K562 (cell line): Measurements from ENCODE around the gene USP48. TPM values are rescaled to one million over a fixed set of nuclear protein-coding genes. Genes with fewer than 3 reads are reported as not detected.

Source experiments
- CTBP1 ChIP-seq: fragments of 450-650 bp; IDR thresholded peaks from 2 replicates; pipeline ENCODE4 v1.6.1; 2016; ENCODE audit warnings: borderline replicate concordance
- GATAD2B ChIP-seq: fragments of 450-650 bp; IDR thresholded peaks from 2 replicates; pipeline ENCODE4 v1.6.1; 2017; ENCODE audit warnings: mild to moderate bottlenecking, borderline replicate concordance
- HDAC1 ChIP-seq, 2 experiments: fragments of 450-650 bp; IDR thresholded peaks; 2 replicates each; pipeline ENCODE4 v1.6.1; 2016 to 2017; ENCODE audit warnings: inconsistent platforms in 1 of 2, mild to moderate bottlenecking in 1 of 2, moderate library complexity in 1 of 2
- KDM1A ChIP-seq, 2 experiments: fragments of 450-650 bp; IDR thresholded peaks; 2 replicates each; pipeline ENCODE4 v1.6.1; 2016; ENCODE audit warnings: mild to moderate bottlenecking in 2 of 2
- MAFF ChIP-seq: IDR thresholded peaks from 2 replicates; pipeline ENCODE4 v1.6.1; 2012; ENCODE audit warnings: low read length, improper control_type of control experiment
- NFE2 ChIP-seq: IDR thresholded peaks from 2 replicates; pipeline ENCODE4 v1.6.1; 2014; ENCODE audit warnings: antibody characterized with exemption, low read depth
- SMARCE1 ChIP-seq: fragments of 450-650 bp; IDR thresholded peaks from 2 replicates; pipeline ENCODE4 v1.7.1; 2016; ENCODE audit warnings: mild to moderate bottlenecking
- TAF15 ChIP-seq: fragments of 200-400 bp; formaldehyde crosslinking; IDR thresholded peaks from 2 replicates; pipeline ENCODE4 v1.6.1; 2017; ENCODE audit warnings: mild to moderate bottlenecking, low read depth, low read length, moderate library complexity
- TCF3 ChIP-seq: sonication (generic); formaldehyde crosslinking; IDR thresholded peaks from 2 replicates; pipeline ENCODE4 v1.4.0; 2020; ENCODE audit warnings: mild to moderate bottlenecking, missing genetic modification reagents
- WHSC1 ChIP-seq: IDR thresholded peaks from one replicate; pipeline ENCODE4 v1.6.1; 2012; ENCODE audit warnings: low read length, control low read depth, inconsistent platforms
- ZBTB1 ChIP-seq: sonication (generic); formaldehyde crosslinking; IDR thresholded peaks from 2 replicates; pipeline ENCODE4 v1.8.1; 2023; ENCODE audit warnings: missing genetic modification reagents, low read depth, mild to moderate bottlenecking, borderline replicate concordance
- ZKSCAN8 ChIP-seq: fragments of 200-800 bp; sonication (Bioruptor generic); IDR thresholded peaks from 2 replicates; pipeline ENCODE4 v1.6.1; 2016; ENCODE audit warnings: missing genetic modification characterization, missing compliant biosample characterization
- ZNF764 ChIP-seq: fragments of 250-450 bp; sonication (Bioruptor Pico); IDR thresholded peaks from 2 replicates; pipeline ENCODE4 v1.4.0; 2020; ENCODE audit warnings: low read depth, mild to moderate bottlenecking, moderate library complexity
- ZSCAN32 ChIP-seq: fragments of 450-650 bp; formaldehyde crosslinking; IDR thresholded peaks from 2 replicates; pipeline ENCODE4 v1.4.0; 2020; ENCODE audit warnings: mild to moderate bottlenecking, moderate library complexity
- polyA plus RNA-seq, 8 experiments: library from polyadenylated mRNA; depleted of rRNA in 4 of 8; stranded (reverse) in 5 of 8; unstranded in 3 of 8; fragments of >200 nt; fragmentation: Nextera tagmentation in 2 of 8; fragmentation: Illumina TruSeq in 1 of 8; extraction: Ambion mirVana in 2 of 8; extraction: Trizol in 1 of 8; gene quantifications; 2 replicates each; pipeline versions ENCODE4 v1.2.1 to v1.2.3, GENCODE V29; 2011 to 2014; ENCODE audit warnings: inconsistent platforms in 1 of 8, missing spikeins in 1 of 8
- total RNA-seq, 7 experiments: library from RNA; depleted of rRNA in 6 of 7; stranded (reverse); fragments of >200 nt in 6 of 7; fragmentation: Illumina TruSeq in 2 of 7; extraction: Trizol in 2 of 7; gene quantifications; 2 replicates each; pipeline versions ENCODE4 v1.2.1 to v1.2.3, GENCODE V29; 2011 to 2021; ENCODE audit warnings: low replicate concordance in 1 of 7
- TF ChIP-seq, protein P1 (sequence below): sonication (generic); formaldehyde crosslinking; IDR thresholded peaks from 2 replicates; pipeline ENCODE4 v1.8.0; 2023; ENCODE audit warnings: missing genetic modification reagents, mild to moderate bottlenecking, borderline replicate concordance
- TF ChIP-seq, protein P2 (sequence below): fragments of 450-650 bp; IDR thresholded peaks from 2 replicates; pipeline ENCODE4 v1.6.1; 2016; ENCODE audit warnings: low read depth, mild to moderate bottlenecking, moderate library complexity
- TF ChIP-seq, protein P3 (sequence below): sonication (generic); formaldehyde crosslinking; IDR thresholded peaks from 2 replicates; pipeline ENCODE4 v1.8.1; 2023; ENCODE audit warnings: mild to moderate bottlenecking, missing genetic modification reagents
- TF ChIP-seq, protein P4 (sequence below): fragments of 450-650 bp; formaldehyde crosslinking; IDR thresholded peaks from 2 replicates; pipeline ENCODE4 v1.4.0; 2022; ENCODE audit warnings: missing genetic modification characterization
- TF ChIP-seq, protein P5 (sequence below): fragments of 450-650 bp; IDR thresholded peaks from 2 replicates; pipeline ENCODE4 v1.7.0; 2016; ENCODE audit warnings: borderline replicate concordance

Gene USP48
- total and polyA plus RNA-seq, 9 of the 15 experiments (the other 6 are each of a cell fraction or from before 2014, with no cell fraction given) = 23.3 to 123 (median 106) TPM

DNA sequence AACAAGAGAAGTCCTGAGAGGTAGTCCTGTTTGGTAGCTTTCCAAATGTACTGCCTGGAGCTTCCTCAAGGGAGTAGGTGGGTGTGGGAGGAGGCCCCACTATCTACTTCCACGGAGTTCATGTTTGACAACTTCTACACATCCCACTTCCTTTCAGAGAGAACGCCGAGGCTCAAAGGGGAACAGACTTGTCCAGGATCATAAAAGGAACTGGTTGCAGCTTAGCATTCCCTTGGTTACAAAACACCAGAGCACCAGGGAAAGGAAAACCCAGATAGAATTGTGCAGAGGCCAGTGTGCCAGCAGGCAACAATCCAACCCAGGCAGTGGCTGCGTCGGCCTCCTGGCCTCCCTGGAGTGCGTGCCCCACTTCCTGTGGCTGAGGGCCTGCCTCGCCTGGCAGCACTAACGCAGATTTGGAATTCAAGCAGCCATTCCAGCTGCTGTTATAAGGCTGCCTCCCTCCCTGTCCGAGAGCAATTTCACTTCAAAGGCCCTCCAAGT is 109.6 kb downstream of the USP48 start (continued):
- TF ChIP-seq, protein P1, sequence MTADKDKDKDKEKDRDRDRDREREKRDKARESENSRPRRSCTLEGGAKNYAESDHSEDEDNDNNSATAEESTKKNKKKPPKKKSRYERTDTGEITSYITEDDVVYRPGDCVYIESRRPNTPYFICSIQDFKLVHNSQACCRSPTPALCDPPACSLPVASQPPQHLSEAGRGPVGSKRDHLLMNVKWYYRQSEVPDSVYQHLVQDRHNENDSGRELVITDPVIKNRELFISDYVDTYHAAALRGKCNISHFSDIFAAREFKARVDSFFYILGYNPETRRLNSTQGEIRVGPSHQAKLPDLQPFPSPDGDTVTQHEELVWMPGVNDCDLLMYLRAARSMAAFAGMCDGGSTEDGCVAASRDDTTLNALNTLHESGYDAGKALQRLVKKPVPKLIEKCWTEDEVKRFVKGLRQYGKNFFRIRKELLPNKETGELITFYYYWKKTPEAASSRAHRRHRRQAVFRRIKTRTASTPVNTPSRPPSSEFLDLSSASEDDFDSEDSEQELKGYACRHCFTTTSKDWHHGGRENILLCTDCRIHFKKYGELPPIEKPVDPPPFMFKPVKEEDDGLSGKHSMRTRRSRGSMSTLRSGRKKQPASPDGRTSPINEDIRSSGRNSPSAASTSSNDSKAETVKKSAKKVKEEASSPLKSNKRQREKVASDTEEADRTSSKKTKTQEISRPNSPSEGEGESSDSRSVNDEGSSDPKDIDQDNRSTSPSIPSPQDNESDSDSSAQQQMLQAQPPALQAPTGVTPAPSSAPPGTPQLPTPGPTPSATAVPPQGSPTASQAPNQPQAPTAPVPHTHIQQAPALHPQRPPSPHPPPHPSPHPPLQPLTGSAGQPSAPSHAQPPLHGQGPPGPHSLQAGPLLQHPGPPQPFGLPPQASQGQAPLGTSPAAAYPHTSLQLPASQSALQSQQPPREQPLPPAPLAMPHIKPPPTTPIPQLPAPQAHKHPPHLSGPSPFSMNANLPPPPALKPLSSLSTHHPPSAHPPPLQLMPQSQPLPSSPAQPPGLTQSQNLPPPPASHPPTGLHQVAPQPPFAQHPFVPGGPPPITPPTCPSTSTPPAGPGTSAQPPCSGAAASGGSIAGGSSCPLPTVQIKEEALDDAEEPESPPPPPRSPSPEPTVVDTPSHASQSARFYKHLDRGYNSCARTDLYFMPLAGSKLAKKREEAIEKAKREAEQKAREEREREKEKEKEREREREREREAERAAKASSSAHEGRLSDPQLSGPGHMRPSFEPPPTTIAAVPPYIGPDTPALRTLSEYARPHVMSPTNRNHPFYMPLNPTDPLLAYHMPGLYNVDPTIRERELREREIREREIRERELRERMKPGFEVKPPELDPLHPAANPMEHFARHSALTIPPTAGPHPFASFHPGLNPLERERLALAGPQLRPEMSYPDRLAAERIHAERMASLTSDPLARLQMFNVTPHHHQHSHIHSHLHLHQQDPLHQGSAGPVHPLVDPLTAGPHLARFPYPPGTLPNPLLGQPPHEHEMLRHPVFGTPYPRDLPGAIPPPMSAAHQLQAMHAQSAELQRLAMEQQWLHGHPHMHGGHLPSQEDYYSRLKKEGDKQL (CRISPR knock-in tag) = no peak
- TF ChIP-seq TCF3 = 0 out of 2 replicates have a peak, but pooled peaks have one; percentile 9
- TF ChIP-seq, protein P2, sequence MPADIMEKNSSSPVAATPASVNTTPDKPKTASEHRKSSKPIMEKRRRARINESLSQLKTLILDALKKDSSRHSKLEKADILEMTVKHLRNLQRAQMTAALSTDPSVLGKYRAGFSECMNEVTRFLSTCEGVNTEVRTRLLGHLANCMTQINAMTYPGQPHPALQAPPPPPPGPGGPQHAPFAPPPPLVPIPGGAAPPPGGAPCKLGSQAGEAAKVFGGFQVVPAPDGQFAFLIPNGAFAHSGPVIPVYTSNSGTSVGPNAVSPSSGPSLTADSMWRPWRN = no peak
- no peak for TF ChIP-seq ZNF764 (CRISPR knock-in tag)
- TF ChIP-seq, protein P3, sequence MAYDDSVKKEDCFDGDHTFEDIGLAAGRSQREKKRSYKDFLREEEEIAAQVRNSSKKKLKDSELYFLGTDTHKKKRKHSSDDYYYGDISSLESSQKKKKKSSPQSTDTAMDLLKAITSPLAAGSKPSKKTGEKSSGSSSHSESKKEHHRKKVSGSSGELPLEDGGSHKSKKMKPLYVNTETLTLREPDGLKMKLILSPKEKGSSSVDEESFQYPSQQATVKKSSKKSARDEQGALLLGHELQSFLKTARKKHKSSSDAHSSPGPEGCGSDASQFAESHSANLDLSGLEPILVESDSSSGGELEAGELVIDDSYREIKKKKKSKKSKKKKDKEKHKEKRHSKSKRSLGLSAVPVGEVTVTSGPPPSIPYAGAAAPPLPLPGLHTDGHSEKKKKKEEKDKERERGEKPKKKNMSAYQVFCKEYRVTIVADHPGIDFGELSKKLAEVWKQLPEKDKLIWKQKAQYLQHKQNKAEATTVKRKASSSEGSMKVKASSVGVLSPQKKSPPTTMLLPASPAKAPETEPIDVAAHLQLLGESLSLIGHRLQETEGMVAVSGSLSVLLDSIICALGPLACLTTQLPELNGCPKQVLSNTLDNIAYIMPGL = no peak
- TF ChIP-seq NFE2 = no peak
- no peak for TF ChIP-seq ZBTB1 (CRISPR knock-in tag)
- TF ChIP-seq, protein P4, sequence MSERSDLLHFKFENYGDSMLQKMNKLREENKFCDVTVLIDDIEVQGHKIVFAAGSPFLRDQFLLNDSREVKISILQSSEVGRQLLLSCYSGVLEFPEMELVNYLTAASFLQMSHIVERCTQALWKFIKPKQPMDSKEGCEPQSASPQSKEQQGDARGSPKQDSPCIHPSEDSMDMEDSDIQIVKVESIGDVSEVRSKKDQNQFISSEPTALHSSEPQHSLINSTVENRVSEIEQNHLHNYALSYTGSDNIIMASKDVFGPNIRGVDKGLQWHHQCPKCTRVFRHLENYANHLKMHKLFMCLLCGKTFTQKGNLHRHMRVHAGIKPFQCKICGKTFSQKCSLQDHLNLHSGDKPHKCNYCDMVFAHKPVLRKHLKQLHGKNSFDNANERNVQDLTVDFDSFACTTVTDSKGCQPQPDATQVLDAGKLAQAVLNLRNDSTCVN = no peak
- TF ChIP-seq TAF15 = no peak
- TF ChIP-seq, protein P5, sequence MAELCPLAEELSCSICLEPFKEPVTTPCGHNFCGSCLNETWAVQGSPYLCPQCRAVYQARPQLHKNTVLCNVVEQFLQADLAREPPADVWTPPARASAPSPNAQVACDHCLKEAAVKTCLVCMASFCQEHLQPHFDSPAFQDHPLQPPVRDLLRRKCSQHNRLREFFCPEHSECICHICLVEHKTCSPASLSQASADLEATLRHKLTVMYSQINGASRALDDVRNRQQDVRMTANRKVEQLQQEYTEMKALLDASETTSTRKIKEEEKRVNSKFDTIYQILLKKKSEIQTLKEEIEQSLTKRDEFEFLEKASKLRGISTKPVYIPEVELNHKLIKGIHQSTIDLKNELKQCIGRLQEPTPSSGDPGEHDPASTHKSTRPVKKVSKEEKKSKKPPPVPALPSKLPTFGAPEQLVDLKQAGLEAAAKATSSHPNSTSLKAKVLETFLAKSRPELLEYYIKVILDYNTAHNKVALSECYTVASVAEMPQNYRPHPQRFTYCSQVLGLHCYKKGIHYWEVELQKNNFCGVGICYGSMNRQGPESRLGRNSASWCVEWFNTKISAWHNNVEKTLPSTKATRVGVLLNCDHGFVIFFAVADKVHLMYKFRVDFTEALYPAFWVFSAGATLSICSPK = no peak
- TF ChIP-seq HDAC1 (IDR thresholded peaks at IDR 0.05) = peak in 1 of 2 experiments; percentile 30; a peak in 1 of 4 replicates
- no peak for TF ChIP-seq MAFF
- no peak for TF ChIP-seq SMARCE1
- TF ChIP-seq CTBP1 = peak; percentile 23; the same call in 1 of the 2 replicates
- no peak for TF ChIP-seq ZSCAN32 (CRISPR knock-in tag)
- TF ChIP-seq GATAD2B = peak; percentile 69; the same call in 1 of the 2 replicates
- TF ChIP-seq ZKSCAN8 (CRISPR knock-in tag) = no peak
- no peak for TF ChIP-seq WHSC1
- peak in 1 of 2 experiments; percentile 23; a peak in 1 of 4 replicates for TF ChIP-seq KDM1A (IDR thresholded peaks at IDR 0.05)
